OCI-LY1 (cell line): ENCODE results near the gene FBN2.

ENCODE experiments used
- EZH2 ChIP-seq: fragments of 200-600 bp; sonication (generic), shearing (Covaris generic); IDR thresholded peaks from 2 replicates; pipeline ENCODE4 v1.8.0; 2017; ENCODE audit warnings: borderline replicate concordance, mixed run types, mild to moderate bottlenecking, antibody characterized with exemption, low read length, moderate library complexity, mixed read lengths
- TF ChIP-seq, protein P1 (sequence below): fragments of 200-600 bp; sonication (generic), shearing (Covaris generic); IDR thresholded peaks from 2 replicates; pipeline ENCODE4 v1.5.1; 2017; ENCODE audit warnings: mild to moderate bottlenecking, antibody characterized with exemption, low read length, moderate library complexity, mixed read lengths

DNA sequence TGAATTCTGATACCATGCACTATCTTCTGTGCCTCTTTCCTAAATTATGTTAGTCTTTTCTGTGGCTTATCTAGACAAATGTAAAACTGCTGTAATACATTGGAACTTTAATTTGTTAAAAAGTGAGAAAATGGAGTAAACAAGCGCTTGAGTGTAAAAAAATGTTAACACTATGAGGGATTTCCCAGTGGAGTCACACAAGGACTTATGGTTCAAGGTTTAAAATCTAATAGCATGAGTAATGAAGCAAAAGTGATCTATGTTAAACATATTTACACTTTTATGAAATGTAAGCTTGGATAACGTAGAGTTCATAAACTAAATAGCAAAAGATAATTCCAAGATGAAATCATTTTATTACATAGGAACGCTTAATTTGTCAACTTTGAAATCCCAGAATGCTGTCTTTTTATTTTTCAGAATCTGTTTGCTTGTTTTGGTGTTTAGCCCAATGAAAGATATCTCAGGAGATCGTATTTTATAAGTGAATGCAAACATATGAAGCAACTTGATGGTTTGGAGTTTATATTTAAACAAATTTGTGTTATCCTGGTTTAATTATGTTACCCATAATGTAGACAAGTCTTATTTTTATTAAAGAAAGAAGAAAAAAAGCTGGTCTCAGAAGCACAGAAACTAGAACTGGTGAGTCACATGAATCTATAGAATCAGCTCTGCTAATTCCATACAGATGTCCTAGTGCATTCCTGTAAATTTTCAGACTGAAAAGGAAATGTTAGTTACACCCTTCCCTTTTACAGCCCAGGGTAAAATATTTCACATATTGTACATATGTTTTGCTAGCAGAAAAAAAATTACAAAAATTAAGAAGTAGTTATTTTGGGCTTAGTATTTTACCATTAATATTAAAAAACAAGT, 34.2 kb upstream of the FBN2 start:
- TF ChIP-seq, protein P1, sequence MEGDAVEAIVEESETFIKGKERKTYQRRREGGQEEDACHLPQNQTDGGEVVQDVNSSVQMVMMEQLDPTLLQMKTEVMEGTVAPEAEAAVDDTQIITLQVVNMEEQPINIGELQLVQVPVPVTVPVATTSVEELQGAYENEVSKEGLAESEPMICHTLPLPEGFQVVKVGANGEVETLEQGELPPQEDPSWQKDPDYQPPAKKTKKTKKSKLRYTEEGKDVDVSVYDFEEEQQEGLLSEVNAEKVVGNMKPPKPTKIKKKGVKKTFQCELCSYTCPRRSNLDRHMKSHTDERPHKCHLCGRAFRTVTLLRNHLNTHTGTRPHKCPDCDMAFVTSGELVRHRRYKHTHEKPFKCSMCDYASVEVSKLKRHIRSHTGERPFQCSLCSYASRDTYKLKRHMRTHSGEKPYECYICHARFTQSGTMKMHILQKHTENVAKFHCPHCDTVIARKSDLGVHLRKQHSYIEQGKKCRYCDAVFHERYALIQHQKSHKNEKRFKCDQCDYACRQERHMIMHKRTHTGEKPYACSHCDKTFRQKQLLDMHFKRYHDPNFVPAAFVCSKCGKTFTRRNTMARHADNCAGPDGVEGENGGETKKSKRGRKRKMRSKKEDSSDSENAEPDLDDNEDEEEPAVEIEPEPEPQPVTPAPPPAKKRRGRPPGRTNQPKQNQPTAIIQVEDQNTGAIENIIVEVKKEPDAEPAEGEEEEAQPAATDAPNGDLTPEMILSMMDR = no peak
- no peak for TF ChIP-seq EZH2
